GM13977 (cell line): ENCODE measurements around the gene NDRG3.
"Not testable (repeated sequence)": the region's sequence is repeated elsewhere in the genome, so short reads cannot be mapped to it uniquely, and the experiment has no call there.

Experiments
- DNase-seq: peaks from one replicate; pipeline ENCODE4 v3.0.0; 2012; ENCODE audit warnings: low spot score
- in situ Hi-C: fragments of 300-500 bp; cut with MboI; formaldehyde crosslinking; loops from one replicate; pipeline ENCODE4 v1.12.0; 2022; ENCODE audit warnings: low sequenced_read_pairs, low pct_unique_long_range_greater_than_20kb, mixed read lengths, inconsistent platforms; ENCODE audit not compliant: unreplicated experiment
- TF ChIP-seq, protein P1 (sequence below): IDR thresholded peaks from 2 replicates; pipeline ENCODE4 v1.5.1; 2012; ENCODE audit warnings: mild to moderate bottlenecking, control low read depth; ENCODE audit not compliant: insufficient read depth; ENCODE audit errors: extremely low read depth, missing control alignments

Gene NDRG3

DNA sequence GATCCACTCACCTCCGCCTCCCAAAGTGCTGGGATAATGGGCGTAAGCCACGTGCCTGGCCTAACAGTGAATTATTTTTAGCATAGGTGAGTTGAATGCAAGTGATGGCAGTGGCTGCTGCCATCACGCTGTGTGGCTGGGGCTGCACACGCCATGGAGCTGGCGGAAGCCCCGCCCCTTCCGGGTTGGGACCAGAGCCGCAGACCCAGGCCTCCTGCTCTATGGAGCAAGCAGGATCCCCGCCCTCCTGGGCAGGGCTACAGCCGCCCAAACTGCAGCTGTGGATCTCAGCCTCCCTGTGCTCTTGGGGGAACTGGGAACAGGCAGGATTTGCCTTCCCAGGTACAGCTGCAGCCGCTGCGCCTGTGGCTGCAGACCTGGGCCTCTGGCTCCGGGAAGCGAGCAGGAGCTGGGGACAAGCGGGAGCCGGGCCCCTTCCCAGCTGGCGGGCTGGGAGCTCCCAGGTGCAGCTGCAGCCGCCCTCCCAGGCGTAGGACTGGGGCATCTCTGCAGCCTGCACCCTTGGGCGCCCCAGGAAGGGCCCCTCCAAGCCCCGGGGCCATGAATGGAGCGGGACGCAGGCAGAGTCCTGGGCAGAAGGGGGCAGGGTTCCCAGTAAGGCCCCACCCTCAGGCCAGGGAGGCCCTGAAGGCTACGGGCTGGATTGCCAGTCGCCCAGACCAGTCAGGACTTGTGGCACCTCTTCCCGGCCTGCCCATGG lies 69.0 kb downstream of the NDRG3 start:
- TF ChIP-seq, protein P1, sequence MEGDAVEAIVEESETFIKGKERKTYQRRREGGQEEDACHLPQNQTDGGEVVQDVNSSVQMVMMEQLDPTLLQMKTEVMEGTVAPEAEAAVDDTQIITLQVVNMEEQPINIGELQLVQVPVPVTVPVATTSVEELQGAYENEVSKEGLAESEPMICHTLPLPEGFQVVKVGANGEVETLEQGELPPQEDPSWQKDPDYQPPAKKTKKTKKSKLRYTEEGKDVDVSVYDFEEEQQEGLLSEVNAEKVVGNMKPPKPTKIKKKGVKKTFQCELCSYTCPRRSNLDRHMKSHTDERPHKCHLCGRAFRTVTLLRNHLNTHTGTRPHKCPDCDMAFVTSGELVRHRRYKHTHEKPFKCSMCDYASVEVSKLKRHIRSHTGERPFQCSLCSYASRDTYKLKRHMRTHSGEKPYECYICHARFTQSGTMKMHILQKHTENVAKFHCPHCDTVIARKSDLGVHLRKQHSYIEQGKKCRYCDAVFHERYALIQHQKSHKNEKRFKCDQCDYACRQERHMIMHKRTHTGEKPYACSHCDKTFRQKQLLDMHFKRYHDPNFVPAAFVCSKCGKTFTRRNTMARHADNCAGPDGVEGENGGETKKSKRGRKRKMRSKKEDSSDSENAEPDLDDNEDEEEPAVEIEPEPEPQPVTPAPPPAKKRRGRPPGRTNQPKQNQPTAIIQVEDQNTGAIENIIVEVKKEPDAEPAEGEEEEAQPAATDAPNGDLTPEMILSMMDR = no peak
- DNase-seq = no peak
- in situ Hi-C loops = no loop called here

DNA sequence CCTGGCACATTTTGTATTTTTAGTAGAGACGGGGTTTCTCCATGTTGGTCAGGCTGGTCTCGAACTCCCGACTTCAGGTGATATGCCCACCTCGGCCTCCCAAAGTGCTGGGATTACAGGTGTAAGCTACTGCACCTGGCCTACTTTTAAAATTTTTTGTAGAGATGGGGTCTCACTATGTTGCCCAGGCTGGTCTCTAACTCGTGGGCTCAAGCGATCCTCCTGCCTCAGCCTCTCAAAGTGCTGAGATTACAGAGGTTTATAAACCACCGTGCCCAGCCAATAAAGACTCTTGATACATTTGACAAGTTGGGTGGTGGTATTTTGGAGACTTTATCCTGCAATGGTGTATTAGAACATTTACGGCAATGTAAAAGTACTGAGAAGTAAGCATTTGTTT lies 70.3 kb downstream of the NDRG3 start:
- DNase-seq, in situ Hi-C loops: not testable (repeated sequence)

DNA sequence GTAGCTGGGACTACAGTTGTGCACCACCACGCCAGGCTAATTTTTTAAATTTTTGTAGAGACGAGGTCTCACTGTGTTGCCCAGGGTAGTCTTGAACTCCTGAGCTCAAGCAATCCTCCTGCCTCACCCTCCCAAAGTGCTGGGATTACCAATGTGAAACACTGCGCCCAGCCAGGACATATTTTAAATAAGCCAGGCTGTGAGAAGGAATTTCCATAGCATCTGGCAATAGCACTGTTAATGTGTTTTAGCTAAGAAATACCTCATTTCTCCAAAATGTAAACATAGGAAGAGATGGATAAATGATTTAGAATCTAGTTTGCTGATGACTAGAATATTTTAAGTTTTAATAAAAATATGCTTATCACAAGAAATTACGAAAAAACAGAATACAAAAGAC lies 72.9 kb downstream of the NDRG3 start:
- in situ Hi-C loops = no loop called here

DNA sequence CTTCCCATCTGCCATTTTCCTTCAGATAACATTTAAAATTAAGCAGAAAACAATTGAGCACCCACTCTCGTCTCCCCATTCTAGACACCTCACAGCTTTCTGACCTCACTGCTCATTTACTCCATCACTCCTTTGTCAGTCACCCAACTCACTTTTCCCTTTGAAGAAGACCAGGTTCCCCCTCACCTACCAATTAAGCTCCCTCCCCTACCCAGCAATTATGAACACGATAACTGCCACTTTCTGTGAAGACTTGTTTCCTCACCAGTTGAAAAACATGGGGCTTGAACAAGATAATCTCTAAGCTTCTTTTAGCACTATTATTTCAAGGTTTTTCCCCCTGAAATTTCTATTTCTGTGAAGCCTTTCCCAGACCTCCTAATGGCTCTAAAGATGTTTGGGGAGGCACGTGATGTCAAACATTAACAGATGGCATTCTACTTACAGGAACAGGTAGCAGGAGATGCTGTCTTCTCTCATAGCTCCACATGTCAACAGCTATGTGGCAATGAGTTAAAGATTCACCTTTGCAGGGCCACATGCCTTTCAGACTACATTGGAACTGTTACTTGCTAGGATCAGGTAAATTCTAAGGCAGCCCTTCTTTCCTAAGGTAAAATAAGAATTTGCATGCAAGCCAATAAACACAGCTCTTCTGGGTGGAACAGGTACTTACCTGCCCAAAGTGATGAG lies 75.1 kb downstream of the NDRG3 start:
- TF ChIP-seq, protein P1 = no peak
- DNase-seq = no peak
- in situ Hi-C loops = no loop called here

More for the DNA sequence above, 72.9 kb downstream of the NDRG3 start:
- DNase-seq = no peak
- TF ChIP-seq, protein P1 = no peak

DNA sequence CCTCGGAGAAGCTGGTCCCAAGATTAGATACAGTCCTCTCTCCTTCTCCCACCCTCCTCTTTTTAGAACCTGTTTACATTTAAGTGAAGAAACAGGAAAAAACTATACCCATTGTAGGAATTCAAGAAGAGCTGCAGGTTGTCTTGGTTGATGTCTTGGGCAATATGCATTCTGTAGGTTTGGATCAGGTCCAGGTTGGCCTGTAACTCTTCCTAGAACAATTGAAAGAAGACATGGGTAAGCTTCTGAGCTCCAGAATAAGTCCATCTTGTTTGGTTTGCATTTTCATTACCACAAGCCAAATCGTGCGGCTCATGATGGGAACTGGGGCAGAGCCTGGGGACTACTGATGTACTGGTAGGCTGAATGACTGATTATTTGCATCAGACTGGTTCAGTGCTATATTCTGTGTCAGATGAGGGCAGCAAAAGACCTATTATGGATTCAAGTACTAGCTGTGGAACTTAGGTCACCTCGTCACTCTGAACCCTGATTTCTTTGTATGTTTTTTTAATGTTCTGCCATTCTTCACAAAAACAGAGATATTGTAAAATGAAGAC lies 79.6 kb downstream of the NDRG3 start:
- in situ Hi-C loops = no loop called here
- TF ChIP-seq, protein P1 = no peak
- DNase-seq = no peak

DNA sequence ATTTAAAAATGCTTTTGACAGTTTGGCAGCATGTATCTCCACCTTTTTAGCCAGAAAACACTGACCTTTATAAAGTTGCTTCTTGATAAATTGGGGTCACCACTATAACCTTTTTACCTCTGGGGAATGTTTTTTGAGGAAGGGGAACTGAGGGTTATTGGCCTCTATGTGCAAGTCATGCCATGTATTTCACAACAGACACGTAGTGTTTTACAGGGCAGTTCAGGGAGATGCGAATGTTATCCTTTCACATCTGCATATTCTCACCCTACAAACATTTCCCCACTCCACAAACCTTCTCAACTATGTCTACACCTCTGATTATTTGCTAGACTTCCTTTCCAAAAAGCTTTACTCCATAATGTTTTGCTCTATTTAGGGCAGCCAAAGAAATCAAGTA lies 82.9 kb downstream of the NDRG3 start:
- TF ChIP-seq, protein P1 = no peak
- in situ Hi-C loops = no loop called here
- DNase-seq = no peak

DNA sequence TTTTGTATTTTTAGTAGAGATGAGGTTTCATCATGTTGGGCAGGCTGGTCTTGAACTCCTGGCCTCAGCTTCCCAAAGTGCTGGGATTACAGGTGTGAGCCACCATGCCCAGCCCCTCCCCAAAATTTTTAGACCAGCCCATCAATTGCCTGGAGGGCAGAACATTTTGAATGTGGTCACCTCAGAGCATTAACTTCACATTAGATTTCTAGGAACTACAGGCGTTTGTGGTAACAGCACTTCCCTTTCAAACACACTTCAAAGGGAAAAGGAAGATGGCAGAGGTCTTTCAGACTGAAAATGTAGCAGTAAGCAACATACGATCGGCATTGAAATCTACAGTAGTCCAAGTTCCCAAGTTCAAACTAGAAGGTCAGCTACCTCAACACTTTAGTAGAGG lies 87.6 kb downstream of the NDRG3 start:
- no peak for DNase-seq
- TF ChIP-seq, protein P1 = no peak
- in situ Hi-C loops = no loop called here
